Central memory CD8-positive, alpha-beta T cell (primary cell): ENCODE results near the gene SERPINA10.

Experiments used
- ATAC-seq: fragments of 150-1000 bp; cut with Tn5 transposase; replicated peaks from 2 replicates; pipeline ENCODE4 v1.10.0; 2022; ENCODE audit warnings: mild to moderate bottlenecking, moderate FRiP score, moderate number of reproducible peaks; ENCODE audit not compliant: poor library complexity, severe bottlenecking; ENCODE audit errors: extremely low read depth
- DNase-seq, 2 donors: peaks; one replicate each; pipeline ENCODE4 v3.0.0; 2021; ENCODE audit warnings: low spot score in 2 of 2
- H3K27ac Mint-ChIP-seq: one replicate; pipeline ENCODE4 v1.8.0; 2022; ENCODE audit warnings: low read depth, mild to moderate bottlenecking, moderate library complexity, mixed read lengths
- H3K27me3 Mint-ChIP-seq: one replicate; pipeline ENCODE4 v1.8.0; 2022; ENCODE audit warnings: mixed read lengths
- H3K36me3 Mint-ChIP-seq: one replicate; pipeline ENCODE4 v1.8.0; 2022; ENCODE audit warnings: mild to moderate bottlenecking, moderate library complexity, mixed read lengths; ENCODE audit not compliant: insufficient read depth
- H3K4me1 Mint-ChIP-seq: one replicate; pipeline ENCODE4 v1.8.0; 2022; ENCODE audit warnings: mixed read lengths
- H3K4me3 Mint-ChIP-seq: one replicate; pipeline ENCODE4 v1.8.0; 2022; ENCODE audit warnings: mild to moderate bottlenecking, moderate library complexity, mixed read lengths
- H3K9me3 Mint-ChIP-seq: one replicate; pipeline ENCODE4 v1.8.0; 2022; ENCODE audit warnings: mixed read lengths

Gene SERPINA10

GRCh38 chr14:94328196-94328595 lies 35.1 kb upstream of the SERPINA10 start:
- no peaks in the 10 kb centered on the region for H3K9me3 Mint-ChIP-seq
- H3K27ac Mint-ChIP-seq = no peak overlapping the region

GRCh38 chr14:94322648-94323570 lies 29.8 kb upstream of the SERPINA10 start, which contains the start of gene SERPINA6:
Gene SERPINA6 (minus strand): TSS chr14:94323336. CDS start chr14:94314648, 8,688 bp downstream.
- Mint-ChIP-seq H3K27ac (no peak within 1 kb of the TSS), H3K4me3 (no peak within 1 kb of the TSS), H3K36me3 (no peaks in the 10 kb centered on the region), H3K27me3 (peaks cover 20% of the 10 kb centered on the region), H3K9me3 (no peaks in the 10 kb centered on the region), H3K4me1 (no peaks in the 10 kb centered on the region)
- no peak for ATAC-seq
- DNase-seq = no peak

More at GRCh38 chr14:94328196-94328595, 35.1 kb upstream of the SERPINA10 start:
- DNase-seq = no peak
- no peaks in the 10 kb centered on the region for H3K36me3 Mint-ChIP-seq
- no peaks in the 10 kb centered on the region for H3K4me1 Mint-ChIP-seq
- ATAC-seq = no peak
- H3K27me3 Mint-ChIP-seq = peaks cover 9% of the 10 kb centered on the region
- H3K4me3 Mint-ChIP-seq = no peak overlapping the region

- no peaks in the 10 kb centered on the region for H3K9me3 Mint-ChIP-seq
- H3K27me3 Mint-ChIP-seq = peaks cover 20% of the 10 kb centered on the region
- no peaks in the 10 kb centered on the region for H3K36me3 Mint-ChIP-seq
- H3K4me3 Mint-ChIP-seq = no peak overlapping the region
- ATAC-seq (no peak), DNase-seq (no peak)
- no peaks in the 10 kb centered on the region for H3K4me1 Mint-ChIP-seq
- H3K27ac Mint-ChIP-seq = no peak overlapping the region
These were observed 28.6 kb upstream of the SERPINA10 start for GRCh38 chr14:94321421-94322271.

DNA sequence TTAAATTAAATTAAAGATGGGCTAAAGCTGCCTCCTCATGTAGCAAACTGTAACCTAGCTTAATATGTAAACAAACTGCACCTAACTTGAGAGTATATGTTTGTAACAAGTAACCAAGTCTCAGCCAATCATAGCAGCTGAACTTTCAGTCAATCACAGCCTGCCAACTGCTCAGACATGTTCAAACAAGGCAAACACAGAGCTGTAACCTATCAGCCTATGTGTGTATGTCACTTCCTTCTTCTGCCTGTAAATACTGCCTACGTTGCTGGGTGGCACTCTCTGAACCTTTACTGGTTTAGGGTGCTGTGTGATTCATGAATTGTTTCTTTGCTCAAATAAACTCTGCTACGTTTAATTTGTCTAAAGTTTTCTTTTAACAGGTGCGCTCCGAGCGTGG lies 27.2 kb upstream of the SERPINA10 start:
- Mint-ChIP-seq H3K9me3 (no peaks in the 10 kb centered on the region), H3K27me3 (peaks cover 11% of the 10 kb centered on the region), H3K36me3 (no peaks in the 10 kb centered on the region), H3K27ac (no peak overlapping the region), H3K4me3 (no peak overlapping the region), H3K4me1 (no peaks in the 10 kb centered on the region)
- ATAC-seq = no peak
- DNase-seq = no peak

- Mint-ChIP-seq H3K9me3 (no peaks in the 10 kb centered on the region), H3K4me3 (no peak overlapping the region), H3K36me3 (no peaks in the 10 kb centered on the region), H3K4me1 (no peaks in the 10 kb centered on the region), H3K27ac (no peak overlapping the region), H3K27me3 (peaks cover 11% of the 10 kb centered on the region)
- no peak for DNase-seq
- no peak for ATAC-seq
These were observed 24.2 kb upstream of the SERPINA10 start for GRCh38 chr14:94317259-94317658.

GRCh38 chr14:94316692-94317091 lies 23.6 kb upstream of the SERPINA10 start:
- H3K4me3 Mint-ChIP-seq = no peak overlapping the region
- peaks cover 11% of the 10 kb centered on the region for H3K27me3 Mint-ChIP-seq
- H3K27ac Mint-ChIP-seq = no peak overlapping the region
- no peaks in the 10 kb centered on the region for H3K9me3 Mint-ChIP-seq
- no peak for ATAC-seq
- H3K36me3 Mint-ChIP-seq = no peaks in the 10 kb centered on the region
- H3K4me1 Mint-ChIP-seq = no peaks in the 10 kb centered on the region
- no peak for DNase-seq

- Mint-ChIP-seq H3K4me1 (no peaks in the 10 kb centered on the region), H3K4me3 (no peak overlapping the region), H3K27ac (no peak overlapping the region), H3K36me3 (no peaks in the 10 kb centered on the region), H3K9me3 (no peaks in the 10 kb centered on the region), H3K27me3 (no peaks in the 10 kb centered on the region)
- DNase-seq (no peak), ATAC-seq (no peak)
These were observed 21.8 kb upstream of the SERPINA10 start for GRCh38 chr14:94314890-94315289.

- no peak for DNase-seq
These were observed 21.1 kb upstream of the SERPINA10 start for GRCh38 chr14:94313991-94314655.

DNA sequence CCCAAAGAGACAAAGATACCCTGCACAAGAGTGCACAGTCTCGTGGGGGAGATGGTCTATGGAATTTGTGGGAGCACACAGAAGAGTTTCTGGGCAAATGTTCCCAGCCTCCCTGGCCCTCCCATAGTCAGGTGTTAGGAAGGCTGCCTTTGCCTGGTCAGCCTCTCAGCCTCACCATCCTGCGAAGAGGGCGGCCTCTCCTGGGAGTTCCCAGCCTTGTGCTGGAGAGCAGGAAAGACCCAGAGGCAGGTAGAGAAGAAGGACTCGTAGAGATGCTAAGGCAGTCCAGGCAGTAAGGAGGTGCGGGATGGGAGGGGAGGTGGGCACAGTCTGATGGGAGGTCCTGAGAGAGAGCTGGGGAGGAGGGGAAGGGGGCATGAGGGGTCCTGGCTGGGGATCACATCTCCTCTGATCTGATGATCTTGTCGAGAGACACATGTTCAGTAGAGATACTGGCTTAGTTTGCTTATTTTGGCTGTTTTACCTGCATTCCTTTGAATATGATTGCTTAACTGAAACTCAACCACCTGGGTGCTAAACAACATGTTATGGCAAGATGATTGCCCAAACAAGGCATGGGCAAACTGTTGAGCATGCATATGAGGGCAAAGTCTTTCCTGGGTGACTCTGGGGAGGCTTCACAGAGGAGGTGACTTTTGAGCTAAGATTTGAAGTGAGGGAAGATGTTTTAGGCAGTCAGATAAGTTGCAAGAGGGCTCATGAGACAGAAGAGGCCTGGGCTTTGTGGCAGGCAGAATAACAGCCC lies 19.6 kb upstream of the SERPINA10 start:
- DNase-seq (no peak), ATAC-seq (no peak)
- Mint-ChIP-seq H3K4me1 (no peaks in the 10 kb centered on the region), H3K36me3 (no peaks in the 10 kb centered on the region), H3K9me3 (peaks cover 7% of the 10 kb centered on the region), H3K27me3 (peaks cover 19% of the 10 kb centered on the region), H3K27ac (no peak overlapping the region), H3K4me3 (no peak overlapping the region)

More at GRCh38 chr14:94313991-94314655, 21.1 kb upstream of the SERPINA10 start:
- H3K36me3 Mint-ChIP-seq = no peaks in the 10 kb centered on the region
- no peaks in the 10 kb centered on the region for H3K9me3 Mint-ChIP-seq
- no peaks in the 10 kb centered on the region for H3K4me1 Mint-ChIP-seq
- no peak for ATAC-seq
- H3K27me3 Mint-ChIP-seq = peaks cover 4% of the 10 kb centered on the region
- H3K27ac Mint-ChIP-seq = no peak overlapping the region
- H3K4me3 Mint-ChIP-seq = no peak overlapping the region

DNA sequence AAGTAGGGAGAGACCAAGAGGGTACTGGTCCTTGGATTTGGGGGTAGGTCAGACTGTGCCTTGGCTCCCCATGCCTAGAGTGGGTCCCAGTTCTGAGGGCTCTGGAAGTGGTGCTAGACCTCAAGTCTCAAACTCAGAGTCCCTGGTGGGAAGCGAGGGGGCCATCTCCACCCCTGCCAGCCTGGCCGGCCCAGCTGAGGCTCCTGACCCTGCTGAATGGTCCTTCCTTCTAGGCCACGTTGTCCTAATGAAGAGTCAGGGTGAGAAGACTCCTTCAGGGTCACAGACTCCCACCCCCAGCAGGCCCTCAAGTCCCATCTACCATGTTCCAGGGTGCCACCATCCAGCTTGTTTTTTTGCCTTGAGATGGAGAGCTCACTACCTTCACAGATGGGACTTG lies 17.2 kb upstream of the SERPINA10 start:
- Mint-ChIP-seq H3K4me1 (no peaks in the 10 kb centered on the region), H3K27me3 (peaks cover 19% of the 10 kb centered on the region), H3K4me3 (no peak overlapping the region), H3K36me3 (no peaks in the 10 kb centered on the region), H3K9me3 (peaks cover 12% of the 10 kb centered on the region), H3K27ac (no peak overlapping the region)
- no peak for DNase-seq
- no peak for ATAC-seq

DNA sequence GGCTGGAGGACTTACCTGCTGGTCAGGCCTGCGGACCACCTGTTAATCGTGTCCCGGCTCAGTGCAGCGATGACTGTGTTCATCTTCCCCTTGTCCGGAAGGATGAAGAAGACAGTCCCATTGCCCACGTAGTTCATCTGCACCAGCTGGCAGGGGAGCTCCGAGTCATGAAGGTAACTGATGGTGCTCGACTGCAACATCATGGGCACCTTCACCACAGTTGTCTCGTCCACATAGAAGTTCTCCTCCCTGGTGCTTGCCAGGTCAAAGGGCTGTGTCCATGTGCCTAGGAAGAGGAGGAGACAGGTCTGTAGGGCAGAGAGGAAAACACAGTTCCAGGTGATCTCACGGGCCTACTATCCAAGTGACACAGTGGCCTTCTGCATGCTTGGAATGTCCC lies 16.7 kb upstream of the SERPINA10 start:
- no peak for ATAC-seq
- no peaks in the 10 kb centered on the region for H3K36me3 Mint-ChIP-seq
- peaks cover 19% of the 10 kb centered on the region for H3K27me3 Mint-ChIP-seq

More for the DNA sequence above, 16.7 kb upstream of the SERPINA10 start:
- DNase-seq = no peak
- Mint-ChIP-seq H3K27ac (no peak overlapping the region), H3K4me1 (no peaks in the 10 kb centered on the region), H3K4me3 (no peak overlapping the region), H3K9me3 (peaks cover 12% of the 10 kb centered on the region)
